Ascending aorta (tissue), 2 donors: Measurements from ENCODE around the gene TMTC2. TPM values are rescaled to one million over a fixed set of nuclear protein-coding genes. Genes with fewer than 3 reads are reported as not detected.

Experiments
- DNase-seq, 2 donors: peaks; one replicate each; pipeline ENCODE4 v3.0.0-alpha.2; 2019; ENCODE audit warnings: low spot score in 2 of 2
- H3K27ac ChIP-seq, 2 donors: fragments of 200-600 bp; sonication (generic); one replicate each; pipeline ENCODE4 v1.5.1; 2016 to 2017; ENCODE audit warnings: mild to moderate bottlenecking in 1 of 2
- H3K27me3 ChIP-seq: fragments of 200-600 bp; sonication (generic); one replicate; pipeline ENCODE4 v1.5.1; 2017
- H3K36me3 ChIP-seq, 2 donors: fragments of 200-600 bp; sonication (generic); one replicate each; pipeline ENCODE4 v1.5.1; 2016
- H3K4me1 ChIP-seq, 2 donors: fragments of 200-600 bp; sonication (generic); one replicate each; pipeline ENCODE4 v1.5.1; 2016 to 2017; ENCODE audit warnings: mild to moderate bottlenecking in 1 of 2
- H3K4me3 ChIP-seq, 2 donors: fragments of 200-600 bp; sonication (generic); one replicate each; pipeline ENCODE4 v1.5.1; 2016 to 2017; ENCODE audit warnings: mild to moderate bottlenecking in 1 of 2
- H3K9me3 ChIP-seq, 2 donors: fragments of 200-600 bp; sonication (generic); one replicate each; pipeline ENCODE4 v1.5.1; 2016
- intact Hi-C: fragments of 100-400 bp; cut with DNase I; formaldehyde crosslinking; loops from one replicate; pipeline ENCODE4 v1.15.1; 2023
- total RNA-seq: library from RNA; depleted of rRNA; stranded (reverse); fragments of >200 nt; gene quantifications from one replicate; pipeline ENCODE4 v1.1.0, GENCODE V29; 2016
- TF ChIP-seq, protein P1 (sequence below), 3 experiments: fragments of 200-600 bp in 2 of 3; fragments of 450-650 bp in 1 of 3; sonication (generic) in 2 of 3; IDR thresholded peaks; one replicate each; pipeline ENCODE4 v1.5.1; 2016 to 2019; ENCODE audit warnings: antibody characterized with exemption in 3 of 3, mild to moderate bottlenecking in 1 of 3, moderate library complexity in 1 of 3

The TMTC2 gene
- total RNA-seq, 1 donor from 2014 or later = 6.8 TPM

DNA sequence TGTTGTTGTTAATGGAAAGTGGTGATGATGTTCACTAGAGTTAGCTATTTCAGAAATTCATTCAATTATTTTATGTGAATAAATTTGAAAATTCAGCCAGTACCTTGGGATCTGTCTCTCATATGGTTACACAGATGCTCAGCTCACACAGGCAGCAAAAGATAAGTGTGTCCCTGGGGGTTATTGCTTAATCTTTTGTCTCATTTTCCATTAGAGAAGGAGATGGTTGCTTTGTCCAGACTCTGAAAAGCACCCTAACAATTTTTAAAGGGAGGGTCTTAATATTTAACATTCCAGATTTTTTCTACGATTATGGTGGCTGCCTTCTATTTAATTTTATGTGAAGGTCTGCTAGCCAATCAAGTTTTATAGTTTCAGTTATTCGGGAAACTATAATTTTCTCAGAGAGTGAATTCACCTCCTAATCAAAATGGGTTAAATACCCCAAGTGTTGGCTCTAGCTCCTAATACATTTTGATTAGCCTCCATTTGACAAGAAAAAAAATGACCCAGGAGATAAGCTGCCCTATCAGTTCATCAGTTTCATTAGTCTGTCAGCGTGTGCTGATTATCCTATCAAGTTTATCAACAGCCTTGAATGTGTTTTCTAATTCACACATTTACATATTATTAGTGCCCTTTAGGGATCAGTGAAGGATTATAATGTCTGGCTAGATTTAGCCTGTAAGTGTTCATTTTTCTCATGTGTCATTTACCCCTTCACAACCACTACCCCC, 282.1 kb downstream of the TMTC2 start:
- Histone ChIP-seq H3K36me3 (no peaks in the 10 kb centered on the region), H3K27ac (no peak overlapping the region), H3K4me1 (no peaks in the 10 kb centered on the region), H3K4me3 (no peak overlapping the region), H3K27me3 (no peaks in the 10 kb centered on the region), H3K9me3 (no peaks in the 10 kb centered on the region)
- TF ChIP-seq, protein P1, sequence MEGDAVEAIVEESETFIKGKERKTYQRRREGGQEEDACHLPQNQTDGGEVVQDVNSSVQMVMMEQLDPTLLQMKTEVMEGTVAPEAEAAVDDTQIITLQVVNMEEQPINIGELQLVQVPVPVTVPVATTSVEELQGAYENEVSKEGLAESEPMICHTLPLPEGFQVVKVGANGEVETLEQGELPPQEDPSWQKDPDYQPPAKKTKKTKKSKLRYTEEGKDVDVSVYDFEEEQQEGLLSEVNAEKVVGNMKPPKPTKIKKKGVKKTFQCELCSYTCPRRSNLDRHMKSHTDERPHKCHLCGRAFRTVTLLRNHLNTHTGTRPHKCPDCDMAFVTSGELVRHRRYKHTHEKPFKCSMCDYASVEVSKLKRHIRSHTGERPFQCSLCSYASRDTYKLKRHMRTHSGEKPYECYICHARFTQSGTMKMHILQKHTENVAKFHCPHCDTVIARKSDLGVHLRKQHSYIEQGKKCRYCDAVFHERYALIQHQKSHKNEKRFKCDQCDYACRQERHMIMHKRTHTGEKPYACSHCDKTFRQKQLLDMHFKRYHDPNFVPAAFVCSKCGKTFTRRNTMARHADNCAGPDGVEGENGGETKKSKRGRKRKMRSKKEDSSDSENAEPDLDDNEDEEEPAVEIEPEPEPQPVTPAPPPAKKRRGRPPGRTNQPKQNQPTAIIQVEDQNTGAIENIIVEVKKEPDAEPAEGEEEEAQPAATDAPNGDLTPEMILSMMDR (IDR thresholded peaks at IDR 0.05) = no peak
- intact Hi-C loops = no loop called here
- DNase-seq = no peak

DNA sequence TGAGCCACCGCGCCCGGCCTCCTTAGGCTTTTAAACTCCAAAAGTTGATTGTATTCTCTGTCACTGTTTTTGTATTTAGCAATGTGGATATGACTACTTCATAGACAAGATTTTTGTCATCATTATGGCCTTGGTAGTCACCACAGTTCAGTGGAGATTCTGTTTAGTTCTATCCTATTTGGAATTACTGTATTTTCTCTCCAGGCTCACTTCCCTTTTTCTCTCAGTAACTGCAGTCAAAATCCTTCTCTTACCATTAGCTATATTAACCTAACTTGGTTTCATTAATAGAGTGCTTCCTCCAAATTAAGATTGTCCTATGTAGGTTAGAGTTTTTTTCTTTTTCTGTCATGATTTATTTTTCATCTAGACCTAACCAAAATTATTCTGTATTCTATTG, 283.9 kb downstream of the TMTC2 start:
- Histone ChIP-seq H3K27ac (no peak overlapping the region), H3K4me3 (no peak overlapping the region), H3K9me3 (no peaks in the 10 kb centered on the region), H3K27me3 (no peaks in the 10 kb centered on the region), H3K4me1 (no peaks in the 10 kb centered on the region), H3K36me3 (no peaks in the 10 kb centered on the region)
- intact Hi-C loops = no loop called here
- TF ChIP-seq, protein P1 (IDR thresholded peaks at IDR 0.05) = no peak
- no peak for DNase-seq

DNA sequence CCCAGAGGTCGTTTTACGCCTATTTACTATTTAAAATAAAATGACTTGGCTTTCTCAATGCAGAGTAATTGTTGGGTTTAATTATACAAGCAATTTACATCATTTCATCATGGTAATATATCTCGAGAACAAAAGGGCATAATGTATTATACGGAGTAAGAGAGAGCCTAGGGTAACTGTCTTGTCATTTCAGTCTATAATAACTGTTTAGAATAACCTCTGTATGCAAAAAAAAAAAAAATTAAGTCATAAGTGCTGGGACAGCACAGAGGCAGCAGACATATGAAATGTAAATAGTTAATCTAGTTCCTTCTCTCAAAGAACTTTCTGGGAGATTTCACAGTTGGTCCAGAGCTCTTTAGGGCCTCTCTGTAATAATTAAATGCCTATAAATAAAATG, 284.9 kb downstream of the TMTC2 start:
- H3K4me3 ChIP-seq = no peak overlapping the region
- intact Hi-C loops = no loop called here
- no peaks in the 10 kb centered on the region for H3K27me3 ChIP-seq

DNA sequence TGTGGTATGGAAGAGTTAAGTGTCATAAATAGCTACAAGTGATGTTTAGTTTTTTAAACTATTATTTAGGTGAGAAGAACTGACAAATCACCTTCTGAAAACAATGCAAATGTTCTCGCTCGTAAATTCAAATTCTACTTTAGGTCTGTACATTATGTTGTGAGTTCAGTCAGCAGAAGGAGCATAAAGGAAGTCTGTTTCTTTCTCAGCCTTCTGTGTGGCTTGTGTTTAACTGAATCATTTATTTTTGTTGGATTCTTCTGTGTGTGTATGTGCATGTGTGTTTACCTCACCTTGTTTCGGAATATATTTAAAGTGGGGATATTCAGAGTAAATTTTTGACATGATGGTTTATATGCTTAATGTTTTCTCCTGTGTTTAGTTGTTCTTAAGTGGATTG, 285.9 kb downstream of the TMTC2 start:
- Histone ChIP-seq H3K36me3 (no peaks in the 10 kb centered on the region), H3K27me3 (no peaks in the 10 kb centered on the region), H3K4me1 (no peaks in the 10 kb centered on the region), H3K4me3 (no peak overlapping the region), H3K9me3 (no peaks in the 10 kb centered on the region), H3K27ac (no peak overlapping the region)
- DNase-seq = no peak
- TF ChIP-seq, protein P1 (IDR thresholded peaks at IDR 0.05) = no peak
- intact Hi-C loops = no loop called here

More for the DNA sequence above, 284.9 kb downstream of the TMTC2 start:
- Histone ChIP-seq H3K27ac (no peak overlapping the region), H3K4me1 (no peaks in the 10 kb centered on the region), H3K9me3 (no peaks in the 10 kb centered on the region), H3K36me3 (no peaks in the 10 kb centered on the region)
- TF ChIP-seq, protein P1 (IDR thresholded peaks at IDR 0.05) = no peak
- no peak for DNase-seq

DNA sequence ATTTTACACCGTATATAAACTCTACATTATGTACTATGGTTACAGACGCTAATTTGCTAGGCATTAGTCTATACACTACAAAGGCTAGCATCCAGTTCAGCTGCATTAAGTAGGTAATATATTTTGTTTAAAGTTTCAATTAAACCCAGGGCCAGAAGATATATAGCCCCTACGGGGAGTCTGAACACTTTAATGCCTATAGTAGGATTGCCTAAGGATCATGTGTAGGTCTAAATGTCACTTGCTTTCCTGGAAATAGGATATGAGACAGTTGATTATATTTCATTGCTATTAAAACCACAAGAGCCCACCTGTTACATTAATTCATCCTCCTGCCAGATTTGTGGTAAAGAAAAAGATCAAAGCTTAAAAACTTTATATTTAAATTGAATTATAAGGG, 286.9 kb downstream of the TMTC2 start:
- no peaks in the 10 kb centered on the region for H3K36me3 ChIP-seq
- no peak overlapping the region for H3K27ac ChIP-seq
- H3K9me3 ChIP-seq = no peaks in the 10 kb centered on the region
- no peak overlapping the region for H3K4me3 ChIP-seq
- H3K27me3 ChIP-seq = no peaks in the 10 kb centered on the region
- no peaks in the 10 kb centered on the region for H3K4me1 ChIP-seq
- TF ChIP-seq, protein P1 (IDR thresholded peaks at IDR 0.05) = no peak
- intact Hi-C loops = no loop called here
- DNase-seq = no peak
